ENCODE data around the gene XYLB.
"Not testable (repeated sequence)": the region's sequence is repeated elsewhere in the genome, so short reads cannot be mapped to it uniquely, and the experiment has no call there.

XYLB gene

GRCh38 chr3:38346587-38347410 is at the start of gene XYLB:
Gene XYLB (plus strand): TSS chr3:38346785. CDS start chr3:38346869, 84 bp downstream.
- no peak for DNase-seq (ENCODE audit: low read depth, low spot score)
- no peak within 1 kb of the TSS for H3K27ac ChIP-seq

- peak; percentile 8 for DNase-seq (ENCODE audit: low read depth, low spot score)
- H3K27ac ChIP-seq, result not testable (repeated sequence)
Measured at GRCh38 chr3:38297053-38297452, 49.5 kb upstream of the XYLB start.

- DNase-seq (ENCODE audit: low read depth, low spot score), result no peak
- H3K27ac ChIP-seq, result no peak overlapping the region
Measured at GRCh38 chr3:38297537-38297936, 49.0 kb upstream of the XYLB start.

- no peak overlapping the region for H3K27ac ChIP-seq
- DNase-seq (ENCODE audit: low read depth, low spot score), result no peak
Measured at GRCh38 chr3:38297947-38298711, 48.5 kb upstream of the XYLB start.

- no peak overlapping the region for H3K27ac ChIP-seq
- DNase-seq (ENCODE audit: low read depth, low spot score), result no peak
Measured at GRCh38 chr3:38306941-38307340, 39.6 kb upstream of the XYLB start.

- H3K27ac ChIP-seq, result no peak overlapping the region
Measured at GRCh38 chr3:38307599-38307998, 39.0 kb upstream of the XYLB start.

GRCh38 chr3:38308456-38308855 is 38.1 kb upstream of the XYLB start:
- no peak overlapping the region for H3K27ac ChIP-seq
- no peak for DNase-seq (ENCODE audit: low read depth, low spot score)

More at GRCh38 chr3:38307599-38307998, 39.0 kb upstream of the XYLB start:
- DNase-seq (ENCODE audit: low read depth, low spot score), result no peak

GRCh38 chr3:38311476-38311875 is 35.1 kb upstream of the XYLB start:
- H3K27ac ChIP-seq, result no peak overlapping the region

GRCh38 chr3:38311941-38312340 is 34.6 kb upstream of the XYLB start:
- DNase-seq (ENCODE audit: low read depth, low spot score), result no peak
- H3K27ac ChIP-seq, result no peak overlapping the region

More at GRCh38 chr3:38311476-38311875, 35.1 kb upstream of the XYLB start:
- DNase-seq (ENCODE audit: low read depth, low spot score), result no peak

- no peak for DNase-seq (ENCODE audit: low read depth, low spot score)
- no peak overlapping the region for H3K27ac ChIP-seq
Measured at GRCh38 chr3:38312356-38312755, 34.2 kb upstream of the XYLB start.

GRCh38 chr3:38313263-38313662 is 33.3 kb upstream of the XYLB start:
- H3K27ac ChIP-seq, result no peak overlapping the region
- DNase-seq (ENCODE audit: low read depth, low spot score), result no peak

GRCh38 chr3:38313695-38314094 is 32.9 kb upstream of the XYLB start:
- no peak overlapping the region for H3K27ac ChIP-seq
- DNase-seq (ENCODE audit: low read depth, low spot score), result no peak

GRCh38 chr3:38314112-38314763 is 32.3 kb upstream of the XYLB start:
- no peak overlapping the region for H3K27ac ChIP-seq
- DNase-seq (ENCODE audit: low read depth, low spot score), result no peak

GRCh38 chr3:38314764-38315487 is 31.7 kb upstream of the XYLB start:
- no peak for DNase-seq (ENCODE audit: low read depth, low spot score)
- H3K27ac ChIP-seq, result no peak overlapping the region

- no peak overlapping the region for H3K27ac ChIP-seq
- DNase-seq (ENCODE audit: low read depth, low spot score), result no peak
Measured at GRCh38 chr3:38315488-38316230, 30.9 kb upstream of the XYLB start.

GRCh38 chr3:38316356-38317191 is 30.0 kb upstream of the XYLB start:
- no peak overlapping the region for H3K27ac ChIP-seq
- DNase-seq (ENCODE audit: low read depth, low spot score), result no peak

GRCh38 chr3:38317192-38317759 is 29.3 kb upstream of the XYLB start:
- no peak for DNase-seq (ENCODE audit: low read depth, low spot score)
- no peak overlapping the region for H3K27ac ChIP-seq
